ENCODE data around the gene GNB5. TPM values are rescaled to one million over a fixed set of nuclear protein-coding genes. Genes with fewer than 3 reads are reported as not detected.
A peak's percentile ranks its signal among the peaks of the same experiment; 100 is the strongest.

Gene GNB5
- total and polyA plus RNA-seq, 8 donors: 12.2 to 28.2 (median 15.8) TPM

GRCh38 chr15:52118969-52119749 is 72.0 kb downstream of the GNB5 start:
- H3K36me3 ChIP-seq: peaks cover 0 to 4% (median 0%) of the 10 kb centered on the region in 3 donors
- no peaks in the 10 kb centered on the region for H3K9me3 ChIP-seq
- no peak for DNase-seq
- WGBS, 2 donors: 87 to 89% methylated on average over 3 of the region's 3 CpGs
- H3K4me3 ChIP-seq: no peak overlapping the region
- FAIRE-seq: no peak
- no peaks in the 10 kb centered on the region for H3K27me3 ChIP-seq
- intact Hi-C loops (cut with DNase I): no loop called here
- no peak overlapping the region for H3K27ac ChIP-seq
- TF ChIP-seq CTCF (IDR thresholded peaks at IDR 0.05): no peak
- ATAC-seq: no peak
- H3K4me1 ChIP-seq: peaks cover 14 to 27% (median 18%) of the 10 kb centered on the region in 3 donors

DNA sequence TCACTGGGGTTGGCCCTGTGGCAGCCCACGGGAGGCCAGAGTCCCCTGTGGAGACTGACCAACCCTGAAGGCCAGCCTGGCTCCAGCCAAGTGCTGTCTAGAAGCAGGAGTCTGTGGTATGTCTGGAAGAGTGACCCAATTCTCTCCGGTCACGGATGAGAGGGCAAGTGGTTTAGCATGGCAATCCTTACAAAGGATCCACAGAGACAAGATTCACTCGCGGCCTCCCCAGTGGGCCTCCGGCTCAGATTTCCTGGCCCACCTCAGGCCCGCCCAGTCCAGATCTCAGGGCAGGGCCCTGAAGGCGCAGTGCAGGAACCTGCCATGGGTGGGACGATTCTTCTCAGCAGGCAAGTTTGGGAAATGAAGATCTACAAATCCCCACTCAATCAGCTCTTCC is 73.6 kb downstream of the GNB5 start:
- Histone ChIP-seq H3K4me3 (no peak overlapping the region), H3K27ac (peak overlapping the region in 2 of 4 donors; percentile 63 to 75), H3K4me1 (peaks cover 14 to 27% (median 18%) of the 10 kb centered on the region in 3 donors), H3K9me3 (no peaks in the 10 kb centered on the region), H3K27me3 (no peaks in the 10 kb centered on the region), H3K36me3 (peaks cover 0 to under 1% (median 0%) of the 10 kb centered on the region in 3 donors)
- DNase-seq: no peak
- 95 to 96% methylated on average over 9 of the region's 9 CpGs for WGBS, 2 donors
- TF ChIP-seq CTCF (IDR thresholded peaks at IDR 0.05): no peak
- intact Hi-C loops (cut with DNase I): no loop called here
- no peak for ATAC-seq
- FAIRE-seq: no peak

DNA sequence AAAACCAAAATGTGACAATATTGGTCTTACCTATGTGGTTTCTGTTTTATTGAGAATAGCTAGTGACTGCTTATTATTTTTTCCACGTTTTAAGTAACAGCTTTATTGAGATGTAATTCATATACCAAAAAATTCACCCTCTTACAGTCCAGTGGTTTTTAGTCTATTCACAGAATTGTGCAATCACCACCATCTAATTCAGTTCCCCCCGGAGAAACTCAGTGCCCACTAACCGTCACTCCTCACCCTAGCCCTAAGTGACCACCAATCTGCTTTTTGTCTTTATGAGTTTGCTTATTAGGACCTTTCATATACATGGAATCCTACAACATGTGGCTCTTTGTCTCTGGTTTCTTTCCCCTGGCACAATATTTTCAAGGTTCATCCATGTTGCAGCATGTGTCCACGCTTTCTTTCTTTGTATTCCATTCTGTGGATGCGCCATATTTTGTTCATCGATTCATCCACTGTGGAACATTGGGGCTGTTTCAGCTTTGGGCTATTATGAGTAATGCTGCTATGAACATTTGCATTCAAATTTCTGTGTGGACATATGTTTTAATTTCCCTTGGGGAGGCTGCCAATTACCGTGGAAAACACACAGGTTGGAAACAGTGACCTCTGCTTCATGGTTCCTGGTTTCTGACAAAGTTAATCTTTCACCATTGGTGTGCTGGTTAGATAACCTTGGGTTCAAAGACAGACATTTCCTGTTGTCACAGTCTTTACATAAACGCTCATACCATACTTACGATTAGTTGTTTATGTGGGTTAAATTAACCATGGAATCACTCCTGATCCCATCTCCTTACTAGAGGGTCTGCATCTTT is 75.4 kb downstream of the GNB5 start:
- peak; percentile 32 for FAIRE-seq

GRCh38 chr15:52114261-52115055 is 76.7 kb downstream of the GNB5 start:
- FAIRE-seq: no peak
- Histone ChIP-seq H3K27ac (no peak overlapping the region), H3K27me3 (no peaks in the 10 kb centered on the region), H3K9me3 (no peaks in the 10 kb centered on the region), H3K4me3 (no peak overlapping the region), H3K4me1 (peaks cover 14 to 27% (median 18%) of the 10 kb centered on the region in 3 donors), H3K36me3 (no peaks in the 10 kb centered on the region)
- peak in 1 of 6 donors; percentile 13 for DNase-seq
- no peak for ATAC-seq
- 61 to 65% methylated on average over 5 of the region's 5 CpGs for WGBS, 2 donors
- intact Hi-C loops (cut with DNase I): no loop called here
- no peak for TF ChIP-seq CTCF (IDR thresholded peaks at IDR 0.05)

More for the DNA sequence above, 75.4 kb downstream of the GNB5 start:
- H3K4me1 ChIP-seq: peaks cover 14 to 27% (median 18%) of the 10 kb centered on the region in 3 donors
- no peaks in the 10 kb centered on the region for H3K36me3 ChIP-seq
- H3K9me3 ChIP-seq: no peaks in the 10 kb centered on the region
- no peak overlapping the region for H3K4me3 ChIP-seq
- intact Hi-C loops (cut with DNase I): no loop called here
- peak in 3 of 6 donors; percentile 63 to 72 (median 68) for DNase-seq
- peak; percentile 79 to 87 (median 86) for ATAC-seq
- no peaks in the 10 kb centered on the region for H3K27me3 ChIP-seq
- TF ChIP-seq CTCF (IDR thresholded peaks at IDR 0.05): no peak
- H3K27ac ChIP-seq: peak overlapping the region; percentile 55 to 75 (median 66)
- 35 to 45% methylated on average over 9 of the region's 9 CpGs for WGBS, 2 donors

All from pancreas (tissue), 10 donors.